Activated CD4-positive, CD25-positive, alpha-beta regulatory T cell treated with anti-CD3 and anti-CD28 coated beads, Interleukin-2, amount 50 U/mL, for 24 hours (primary cell): ENCODE measurements around the gene PSMG1.
"Not testable (repeated sequence)": the region's sequence is repeated elsewhere in the genome, so short reads cannot be mapped to it uniquely, and the experiment has no call there.

Experiments used
- ATAC-seq, 2 donors: fragments of 150-1000 bp; cut with Tn5 transposase; one replicate each; pipeline ENCODE4 v1.10.0; 2021; ENCODE audit warnings: mild to moderate bottlenecking in 1 of 2, moderate library complexity in 1 of 2

PSMG1 gene

GRCh38 chr21:39188521-39189139 lies 5.4 kb upstream of the PSMG1 start:
- no peak for ATAC-seq

DNA sequence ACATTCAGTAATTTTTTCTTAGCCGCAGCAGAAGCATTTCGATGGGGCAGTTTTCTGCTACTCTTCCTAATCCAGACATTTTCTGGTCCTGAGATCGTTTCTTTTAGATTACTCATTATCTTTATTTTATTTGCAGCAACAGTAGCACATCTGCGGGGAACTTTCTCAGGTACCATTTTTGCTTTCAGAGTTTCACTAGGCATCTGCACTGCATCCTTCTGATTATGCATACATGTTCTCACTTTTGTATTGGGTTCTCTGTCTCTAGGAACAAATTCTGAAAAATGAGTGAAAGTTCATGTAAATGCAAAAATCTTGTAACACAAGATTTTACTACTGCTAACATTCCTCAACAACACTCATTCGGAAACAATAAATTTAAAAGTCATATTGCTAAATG lies 3.9 kb upstream of the PSMG1 start:
- no peak for ATAC-seq

DNA sequence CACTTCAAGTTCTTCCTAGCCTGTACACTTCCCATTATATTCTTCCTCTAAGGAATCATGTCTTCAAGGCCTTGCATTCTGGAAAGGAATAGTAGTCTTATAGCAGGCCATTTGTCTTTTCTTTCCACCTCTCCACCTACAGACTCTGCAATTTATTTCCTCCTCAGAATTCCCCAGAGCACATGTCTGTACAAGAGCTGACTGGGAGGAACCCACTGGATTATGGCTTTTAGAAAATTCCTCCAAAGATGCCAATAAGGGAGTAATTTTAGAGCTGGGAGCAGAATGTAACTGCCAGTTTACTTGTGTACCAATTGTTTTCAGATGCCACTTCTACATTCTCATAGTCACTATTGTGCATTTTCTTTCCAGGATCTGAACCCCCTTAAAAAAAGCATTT lies 3.4 kb upstream of the PSMG1 start:
- no peak for ATAC-seq

DNA sequence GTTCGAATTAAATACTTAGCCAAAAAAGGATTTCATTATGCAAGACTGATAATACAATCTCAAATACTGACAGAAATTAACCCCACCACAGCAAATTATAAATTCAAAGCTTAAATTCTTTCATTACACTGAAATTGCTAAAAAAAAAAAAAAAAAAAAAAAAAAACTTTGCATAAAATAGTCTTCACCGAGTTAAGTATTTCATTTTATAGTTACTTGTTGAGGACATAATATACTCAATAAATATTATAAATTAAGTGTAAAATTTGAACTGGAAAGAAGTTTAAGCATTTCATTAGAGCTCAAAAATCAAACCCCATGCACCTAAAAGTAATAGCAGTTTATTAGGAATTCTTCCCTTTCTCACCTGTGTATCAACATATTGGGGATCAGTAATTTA lies 1.9 kb upstream of the PSMG1 start:
- no peak for ATAC-seq

DNA sequence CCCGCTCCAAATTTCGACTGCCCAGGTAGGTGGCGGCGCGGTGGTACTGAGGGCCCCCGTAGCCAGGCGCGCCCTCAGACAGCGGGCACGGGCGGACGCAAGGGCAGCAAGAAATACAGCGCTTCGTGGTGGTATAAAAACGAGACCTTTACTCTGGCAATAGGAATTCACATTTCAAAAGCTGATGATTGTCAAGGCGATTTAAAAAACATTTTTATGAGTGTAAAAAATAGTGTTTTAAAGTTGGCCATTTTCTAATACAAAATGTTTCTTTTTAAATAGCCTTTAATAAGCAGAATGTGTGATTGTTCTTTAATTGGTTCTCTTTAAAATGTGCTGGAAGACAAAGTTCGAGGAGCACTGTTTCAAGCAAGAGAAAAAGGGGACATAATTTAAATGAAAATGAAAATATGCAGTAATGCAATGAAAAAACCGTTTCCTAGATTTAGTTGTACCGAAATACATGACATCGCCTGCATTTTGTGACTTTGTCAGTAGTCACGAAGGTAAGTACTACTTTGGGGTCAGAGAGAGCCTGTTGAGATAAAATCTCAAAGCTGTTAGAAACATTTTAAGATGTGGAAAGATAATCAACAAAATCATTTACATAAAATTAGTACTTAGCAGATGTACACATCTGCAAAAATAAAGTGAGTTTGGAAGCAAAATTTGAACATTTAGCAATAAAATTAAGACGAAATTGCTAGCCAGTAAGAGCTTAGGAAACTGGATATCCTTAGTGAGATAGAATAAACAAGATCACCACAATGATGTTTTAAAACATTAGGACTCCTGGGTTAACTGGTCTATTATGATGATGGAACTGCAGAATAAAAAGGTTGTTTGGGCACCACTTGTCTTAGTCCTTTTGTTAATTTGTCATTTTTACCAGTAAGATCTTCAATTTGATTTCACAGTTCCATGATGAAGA lies 1.1 kb upstream of the PSMG1 start:
- ATAC-seq = no peak

DNA sequence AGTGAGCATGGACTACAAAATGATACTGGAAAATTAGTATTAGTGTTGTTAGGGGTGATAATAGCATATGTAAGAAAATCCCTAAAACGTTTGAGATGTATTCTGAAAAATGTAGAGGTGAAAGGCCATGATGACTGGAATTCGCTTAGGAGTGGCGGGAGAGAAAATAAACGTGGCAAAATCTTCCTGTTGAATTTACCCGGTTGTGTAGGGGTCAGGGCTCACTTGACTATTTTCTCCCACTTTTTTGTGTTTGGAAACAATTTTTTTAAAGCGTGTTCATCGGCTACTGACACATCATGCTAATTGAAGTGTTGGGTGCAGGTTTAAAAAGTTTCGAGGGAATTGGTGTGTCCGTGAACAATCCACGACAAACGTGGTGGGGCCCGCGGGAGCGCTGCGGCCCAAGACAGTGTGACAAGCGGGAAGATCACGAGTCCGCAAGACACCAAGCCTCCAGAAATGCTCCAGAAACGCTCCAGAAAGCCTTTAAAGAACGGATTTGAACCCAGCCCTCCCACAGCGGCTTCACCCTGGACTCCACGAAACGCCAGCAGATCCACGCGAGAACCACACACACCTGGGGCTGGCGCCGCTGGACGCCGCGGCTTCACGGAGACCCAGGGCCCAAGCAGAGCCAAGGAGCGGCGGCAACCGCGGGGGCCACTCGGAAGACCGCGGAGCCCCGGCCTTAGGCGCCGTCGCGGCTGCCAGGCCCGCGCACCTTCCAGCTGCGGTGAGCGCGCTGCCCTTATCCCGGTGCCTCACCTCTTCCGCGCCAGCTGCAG lies 573 bp downstream of the PSMG1 start:
- peak; percentile 49 to 50 for ATAC-seq

DNA sequence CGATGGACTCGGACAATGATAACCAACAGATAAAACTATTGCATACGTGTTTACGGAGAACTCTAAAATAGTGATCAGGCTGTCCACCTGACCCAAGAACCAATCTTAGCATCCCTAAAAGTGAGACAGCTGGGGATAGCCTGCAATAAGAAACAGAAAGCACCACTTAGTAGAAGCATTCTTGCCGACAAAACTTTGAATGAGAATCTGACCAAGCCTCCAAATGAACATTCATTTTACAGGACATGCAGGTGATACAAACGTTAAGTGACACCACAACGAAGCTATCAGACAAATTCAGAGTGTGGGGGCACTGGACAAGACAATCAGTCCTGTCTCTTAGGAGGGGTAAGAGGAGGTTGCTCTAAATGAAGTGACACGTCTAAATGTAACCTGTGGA lies 1.2 kb downstream of the PSMG1 start:
- no peak for ATAC-seq

- ATAC-seq = no peak
Observed at GRCh38 chr21:39181205-39181818, 1.9 kb downstream of the PSMG1 start.

- ATAC-seq = no peak
Observed at GRCh38 chr21:39180429-39181019, 2.7 kb downstream of the PSMG1 start.

DNA sequence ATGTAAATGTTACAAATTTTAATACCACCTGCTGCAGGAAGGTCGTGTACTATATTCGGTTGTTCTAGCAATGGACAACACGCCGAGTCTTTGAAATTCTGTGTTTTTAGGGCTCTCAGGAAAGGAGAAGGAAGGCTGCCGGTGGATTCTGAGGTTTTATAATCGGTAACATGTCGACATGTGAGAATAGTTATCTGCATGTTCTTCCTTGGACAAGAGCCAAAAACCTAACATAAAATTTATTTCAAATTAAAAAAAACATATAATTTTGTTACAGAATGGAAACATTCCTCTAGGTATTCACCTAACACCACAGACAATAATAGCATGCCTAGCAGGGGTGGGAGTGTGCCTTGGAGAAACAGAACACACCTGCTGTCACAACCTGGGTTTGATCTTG lies 4.8 kb downstream of the PSMG1 start:
- ATAC-seq = no peak

- no peak for ATAC-seq
Observed at GRCh38 chr21:39176271-39176709, 7.0 kb downstream of the PSMG1 start.

DNA sequence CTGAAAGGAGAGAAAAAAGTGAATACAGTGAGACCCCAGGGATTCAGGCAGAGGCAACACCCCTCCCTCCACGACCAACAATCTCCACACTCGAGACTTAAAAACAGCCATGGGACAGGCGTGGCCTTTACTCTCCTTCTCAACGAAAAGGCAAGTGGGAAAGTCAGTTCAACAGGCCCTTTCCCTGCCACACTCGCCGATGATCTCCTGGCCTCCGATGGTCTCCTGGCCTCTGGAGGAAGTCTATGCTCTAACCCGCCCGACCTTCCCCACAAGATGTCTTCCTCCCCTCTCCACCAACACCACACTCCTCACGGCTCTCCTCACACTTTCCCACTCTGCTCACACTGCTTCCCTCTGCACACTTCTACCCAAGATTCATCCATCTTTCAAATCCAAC lies 7.6 kb downstream of the PSMG1 start:
- no peak for ATAC-seq

DNA sequence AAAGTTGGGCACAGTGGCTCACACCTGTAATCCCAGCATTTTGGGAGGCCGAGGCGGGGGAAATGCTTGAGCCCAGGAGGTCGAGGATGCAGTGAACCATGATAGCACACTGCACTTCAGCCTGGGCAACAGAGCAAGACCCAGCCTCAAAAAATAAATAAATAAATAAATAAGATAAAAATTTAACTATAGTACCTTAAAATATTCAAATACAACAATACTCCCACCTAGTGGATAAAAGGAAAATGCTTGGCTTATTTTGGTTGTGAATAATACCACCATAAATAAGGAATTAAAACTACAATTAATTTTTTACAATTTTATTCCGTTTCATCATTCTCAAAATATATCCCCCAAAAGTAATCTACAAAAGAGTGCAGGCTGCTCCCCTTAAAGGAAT lies 8.1 kb downstream of the PSMG1 start:
- ATAC-seq = no peak

DNA sequence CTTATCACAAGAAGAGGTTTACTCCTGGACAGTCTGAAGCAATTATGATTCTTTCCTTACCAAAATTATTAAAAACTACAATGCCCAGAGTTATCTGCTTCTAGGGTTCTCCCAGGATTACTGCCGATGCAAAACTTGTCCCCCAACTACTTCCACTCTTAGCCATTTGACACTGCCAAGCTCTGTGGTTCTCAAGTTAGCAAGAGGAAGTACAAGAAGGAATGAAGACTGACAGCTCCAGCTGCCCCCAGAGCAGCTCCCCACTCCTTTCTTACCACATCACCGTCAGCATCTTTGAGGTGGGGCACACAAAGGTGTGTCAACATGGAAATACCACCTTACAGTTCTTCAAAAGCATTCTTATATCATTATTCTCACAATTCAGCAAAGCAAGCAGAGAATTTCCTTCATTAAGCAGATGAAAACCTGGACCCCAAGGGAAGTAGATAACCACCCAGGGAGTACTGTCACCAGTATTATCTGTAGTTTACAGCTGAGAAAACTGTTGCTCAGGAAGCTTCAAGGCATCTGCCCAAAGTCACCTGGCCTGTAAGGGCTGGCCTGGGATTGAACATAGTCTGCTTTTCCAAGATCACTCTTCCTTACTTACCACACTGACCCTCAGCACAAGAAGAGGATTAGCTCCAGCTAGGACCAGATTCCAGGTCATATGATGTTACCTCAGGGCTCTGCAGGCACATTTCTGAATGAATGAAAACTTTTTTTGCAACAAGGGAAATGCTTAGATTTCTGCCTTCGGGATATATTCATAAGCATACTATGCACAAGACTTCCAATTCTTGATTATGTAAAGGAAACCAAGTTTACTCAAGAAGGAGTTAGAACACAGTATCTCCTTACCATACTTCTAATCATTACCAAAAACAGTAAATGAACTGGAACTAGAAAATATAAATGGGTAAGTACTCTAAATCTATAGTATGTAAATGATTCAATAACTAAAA lies 9.3 kb downstream of the PSMG1 start:
- ATAC-seq = no peak

GRCh38 chr21:39169906-39170305 lies 13.3 kb downstream of the PSMG1 start:
- ATAC-seq = no peak

- no peak for ATAC-seq
Observed at GRCh38 chr21:39168800-39169199, 14.5 kb downstream of the PSMG1 start.

- ATAC-seq = no peak
Observed at GRCh38 chr21:39164523-39164922, 18.7 kb downstream of the PSMG1 start.

GRCh38 chr21:39161064-39161463 lies 22.2 kb downstream of the PSMG1 start:
- no peak for ATAC-seq

DNA sequence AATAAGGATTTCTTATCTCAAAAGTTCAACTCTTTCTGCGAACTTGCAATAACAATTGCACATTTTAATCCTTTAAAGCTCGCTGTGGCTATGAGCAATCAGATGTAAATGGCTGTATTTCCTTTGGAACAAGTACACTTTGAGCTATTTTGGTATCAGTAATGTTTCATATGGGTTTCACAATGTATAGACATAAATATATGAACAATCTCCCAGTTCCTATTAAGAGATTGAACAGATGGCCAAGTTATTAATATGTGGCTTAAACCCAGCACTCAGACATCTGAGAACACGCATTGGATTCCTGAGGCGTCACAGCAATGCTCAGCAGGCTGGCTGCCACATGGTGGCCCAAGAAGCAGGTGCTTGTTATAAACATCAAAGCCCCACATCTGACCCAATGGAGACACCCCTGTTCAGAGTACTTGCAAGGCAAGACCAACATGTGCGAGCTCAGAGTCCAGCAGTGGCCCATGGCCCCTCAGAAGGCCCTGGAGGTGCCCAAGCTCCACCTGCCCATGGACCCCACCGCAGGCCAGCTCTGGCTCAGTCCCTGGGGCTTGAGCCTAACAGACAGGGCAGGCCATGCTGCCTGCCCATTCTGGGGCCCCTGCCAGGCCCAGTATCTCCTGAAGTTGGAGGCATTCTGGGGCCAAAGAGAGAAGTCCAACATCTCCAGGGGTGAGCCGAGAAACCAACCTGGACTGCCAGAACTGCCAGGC lies 23.7 kb downstream of the PSMG1 start:
- no peak for ATAC-seq

GRCh38 chr21:39157241-39157640 lies 26.0 kb downstream of the PSMG1 start:
- ATAC-seq = not testable (repeated sequence)

DNA sequence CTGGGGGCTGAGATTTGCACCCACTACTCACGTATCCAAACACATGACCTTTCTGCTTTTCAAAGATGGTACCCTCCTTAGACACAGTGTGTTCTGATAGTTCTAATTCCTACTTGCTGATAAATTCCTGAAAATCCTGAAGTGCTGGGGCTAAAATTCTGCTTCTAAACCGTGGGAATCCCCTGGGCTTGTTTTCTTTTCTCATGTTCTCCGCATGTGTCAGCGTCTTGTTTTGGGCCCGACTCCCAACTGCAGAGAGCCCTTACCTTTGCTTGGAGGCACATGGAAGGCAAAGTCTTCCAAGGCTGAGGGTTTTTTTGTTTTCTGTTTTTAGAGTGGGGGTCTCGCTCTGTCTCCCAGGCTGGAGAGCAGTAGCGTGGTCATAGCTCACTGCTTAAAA lies 27.2 kb downstream of the PSMG1 start:
- ATAC-seq = no peak
